SU-DHL-6 (cell line): ENCODE measurements around the gene C6orf89.

ENCODE experiments used
- H2AFZ ChIP-seq: fragments of 200-600 bp; sonication (generic); 2 replicates; pipeline ENCODE4 v1.6.1; 2014; ENCODE audit warnings: low read depth, mild to moderate bottlenecking, moderate library complexity, mixed read lengths, antibody characterized with exemption, low read length; ENCODE audit not compliant: severe bottlenecking
- H3F3A ChIP-seq: fragments of 200-600 bp; shearing (Covaris generic); 2 replicates; pipeline ENCODE4 v1.6.0; 2016; ENCODE audit warnings: antibody characterized with exemption, mild to moderate bottlenecking; ENCODE audit not compliant: insufficient read depth
- H3K27ac ChIP-seq: fragments of 200-600 bp; sonication (generic); 2 replicates; pipeline ENCODE4 v1.5.1; 2016; ENCODE audit warnings: low read depth, mild to moderate bottlenecking, low read length, moderate library complexity, mixed read lengths
- H3K27me3 ChIP-seq: fragments of 200-600 bp; sonication (generic), shearing (Covaris generic); 2 replicates; pipeline ENCODE4 v1.6.0; 2014; ENCODE audit warnings: mild to moderate bottlenecking, low read length
- H3K36me3 ChIP-seq: fragments of 200-600 bp; sonication (generic); 2 replicates; pipeline ENCODE4 v1.6.1; 2014; ENCODE audit warnings: mild to moderate bottlenecking, low read length, mixed read lengths
- H3K4me2 ChIP-seq: fragments of 300-600, 200-600 bp; shearing (Covaris generic), sonication (generic); 2 replicates; pipeline ENCODE4 v1.6.0; 2014; ENCODE audit warnings: low read length, low read depth, mild to moderate bottlenecking; ENCODE audit not compliant: poor library complexity, severe bottlenecking
- H3K4me3 ChIP-seq: fragments of 200-600 bp; sonication (generic); 2 replicates; pipeline ENCODE4 v1.5.1; 2014; ENCODE audit warnings: antibody characterized with exemption, low read length, mild to moderate bottlenecking, mixed read lengths; ENCODE audit not compliant: insufficient read depth, poor library complexity, severe bottlenecking
- H3K79me2 ChIP-seq: fragments of 200-600 bp; sonication (generic); 2 replicates; pipeline ENCODE4 v1.6.1; 2014; ENCODE audit warnings: mild to moderate bottlenecking, low read length, moderate library complexity; ENCODE audit not compliant: insufficient read depth
- H3K9ac ChIP-seq: fragments of 200-600 bp; sonication (generic); 2 replicates; pipeline ENCODE4 v1.7.0; 2014; ENCODE audit warnings: mild to moderate bottlenecking, low read length
- H3K9me2 ChIP-seq: fragments of 200-600 bp; sonication (generic); replicated peaks from 2 replicates; pipeline ENCODE4 v1.6.1; 2014; ENCODE audit warnings: low read length; ENCODE audit not compliant: insufficient read depth
- H3K9me3 ChIP-seq: fragments of 200-600 bp; sonication (generic); 2 replicates; pipeline ENCODE4 v1.6.1; 2014; ENCODE audit warnings: low read length, mixed read lengths; ENCODE audit not compliant: insufficient read depth
- H4K20me1 ChIP-seq: fragments of 200-600 bp; sonication (generic); 2 replicates; pipeline ENCODE4 v1.6.1; 2014; ENCODE audit warnings: low read depth, mild to moderate bottlenecking, antibody characterized with exemption, low read length, moderate library complexity, mixed read lengths
- EZH2phosphoT487 ChIP-seq: fragments of 200-600 bp; sonication (generic), shearing (Covaris generic); conservative IDR thresholded peaks from 2 replicates; pipeline ENCODE4 v1.6.1; 2018; ENCODE audit warnings: mild to moderate bottlenecking, antibody characterized with exemption, low read length, moderate library complexity, mixed read lengths
- TF ChIP-seq, protein P1 (sequence below): fragments of 200-600 bp; sonication (generic); IDR thresholded peaks from one replicate; pipeline ENCODE4 v1.5.1; 2017; ENCODE audit warnings: antibody characterized with exemption, mild to moderate bottlenecking, low read length, moderate library complexity; ENCODE audit not compliant: insufficient read depth, poor library complexity, severe bottlenecking

The C6orf89 gene

DNA sequence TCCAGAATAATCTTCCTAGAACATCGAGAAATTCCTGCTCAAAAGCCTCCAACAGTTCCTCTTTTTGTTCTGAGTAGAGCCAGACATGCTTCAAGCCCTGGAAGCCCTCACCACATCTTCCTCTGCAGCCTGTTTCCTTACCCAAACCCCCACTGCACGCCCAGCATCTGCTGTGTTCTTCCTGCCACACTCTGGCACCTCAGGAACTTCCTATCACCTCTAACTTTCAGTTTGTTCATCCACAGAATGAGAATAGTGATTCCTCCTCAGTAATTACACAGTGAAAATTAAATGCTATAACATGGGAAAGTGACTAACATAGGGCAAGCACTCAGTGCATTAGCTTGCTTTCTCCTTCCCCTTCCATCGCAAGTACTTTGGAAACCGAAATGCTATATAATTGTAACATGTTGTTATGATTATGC, 26.3 kb downstream of the C6orf89 start:
- peaks cover 26% of the 10 kb centered on the region for H3K36me3 ChIP-seq
- H4K20me1 ChIP-seq = no peaks in the 10 kb centered on the region
- peaks cover 9% of the 10 kb centered on the region; the same call in 1 of the 2 replicates for H3K79me2 ChIP-seq
- no peak overlapping the region for H3K4me2 ChIP-seq
- H3K27me3 ChIP-seq = no peaks in the 10 kb centered on the region
- H3K27ac ChIP-seq = no peak overlapping the region
- no peak overlapping the region for H3K4me3 ChIP-seq
- TF ChIP-seq EZH2phosphoT487 = no peak
- TF ChIP-seq, protein P1, sequence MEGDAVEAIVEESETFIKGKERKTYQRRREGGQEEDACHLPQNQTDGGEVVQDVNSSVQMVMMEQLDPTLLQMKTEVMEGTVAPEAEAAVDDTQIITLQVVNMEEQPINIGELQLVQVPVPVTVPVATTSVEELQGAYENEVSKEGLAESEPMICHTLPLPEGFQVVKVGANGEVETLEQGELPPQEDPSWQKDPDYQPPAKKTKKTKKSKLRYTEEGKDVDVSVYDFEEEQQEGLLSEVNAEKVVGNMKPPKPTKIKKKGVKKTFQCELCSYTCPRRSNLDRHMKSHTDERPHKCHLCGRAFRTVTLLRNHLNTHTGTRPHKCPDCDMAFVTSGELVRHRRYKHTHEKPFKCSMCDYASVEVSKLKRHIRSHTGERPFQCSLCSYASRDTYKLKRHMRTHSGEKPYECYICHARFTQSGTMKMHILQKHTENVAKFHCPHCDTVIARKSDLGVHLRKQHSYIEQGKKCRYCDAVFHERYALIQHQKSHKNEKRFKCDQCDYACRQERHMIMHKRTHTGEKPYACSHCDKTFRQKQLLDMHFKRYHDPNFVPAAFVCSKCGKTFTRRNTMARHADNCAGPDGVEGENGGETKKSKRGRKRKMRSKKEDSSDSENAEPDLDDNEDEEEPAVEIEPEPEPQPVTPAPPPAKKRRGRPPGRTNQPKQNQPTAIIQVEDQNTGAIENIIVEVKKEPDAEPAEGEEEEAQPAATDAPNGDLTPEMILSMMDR = no peak
- H3K9me3 ChIP-seq = no peaks in the 10 kb centered on the region
- no peak overlapping the region for H2AFZ ChIP-seq
- no peak overlapping the region for H3K9ac ChIP-seq
- H3F3A ChIP-seq = 0 out of 2 replicates have a peak, but pooled peaks cover 4% of the 10 kb centered on the region
- H3K9me2 ChIP-seq = no peaks in the 10 kb centered on the region

DNA sequence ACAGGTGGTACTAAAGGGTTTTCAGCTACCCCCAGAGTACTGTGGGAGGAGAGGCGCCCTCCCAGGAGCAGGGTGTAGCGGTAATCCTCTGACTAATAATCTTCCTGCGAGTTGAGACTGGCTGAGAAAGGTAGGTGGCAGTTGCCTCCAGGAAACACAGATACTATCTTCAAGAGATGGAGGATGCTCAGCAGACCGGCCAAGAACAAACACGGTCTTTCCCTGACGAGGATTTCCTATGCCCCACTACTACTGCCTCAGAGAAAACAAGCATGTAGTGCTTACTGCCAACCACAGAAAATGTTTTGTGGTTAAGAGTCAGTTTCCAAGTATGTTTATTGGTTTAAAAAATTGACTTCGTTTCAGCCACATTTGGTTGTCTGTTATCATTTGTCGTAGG, 26.8 kb downstream of the C6orf89 start:
- Histone ChIP-seq H3K79me2 (peaks cover 9% of the 10 kb centered on the region; the same call in 1 of the 2 replicates), H3K9me3 (no peaks in the 10 kb centered on the region), H3K36me3 (peaks cover 28% of the 10 kb centered on the region), H3K9ac (no peak overlapping the region), H3K27ac (no peak overlapping the region), H2AFZ (no peak overlapping the region), H3K9me2 (no peaks in the 10 kb centered on the region), H3K4me2 (no peak overlapping the region), H3F3A (0 out of 2 replicates have a peak, but pooled peaks cover 4% of the 10 kb centered on the region), H4K20me1 (no peaks in the 10 kb centered on the region), H3K4me3 (no peak overlapping the region), H3K27me3 (no peaks in the 10 kb centered on the region)
- no peak for TF ChIP-seq EZH2phosphoT487
- TF ChIP-seq, protein P1 = no peak

DNA sequence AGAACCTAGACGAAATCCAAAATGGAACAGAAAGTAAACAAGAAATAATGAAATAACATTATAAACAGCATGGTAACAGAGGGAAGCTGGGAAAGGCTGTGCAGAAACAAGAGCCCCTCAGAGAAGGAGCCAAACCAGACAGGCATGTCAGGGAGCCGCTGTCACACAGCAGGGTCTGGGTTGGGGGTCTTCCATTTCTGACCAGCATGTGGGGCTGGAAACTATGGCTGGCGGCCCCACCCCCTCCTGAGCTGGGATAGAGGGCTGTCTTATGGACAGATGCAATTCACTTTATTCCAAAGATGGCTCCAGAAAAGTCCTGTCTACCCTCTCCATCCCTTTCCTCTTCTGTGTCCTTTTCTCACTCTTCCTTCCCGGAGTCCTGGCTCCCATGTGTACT, 27.3 kb downstream of the C6orf89 start:
- no peak overlapping the region for H3K9ac ChIP-seq
- H3K27me3 ChIP-seq = no peaks in the 10 kb centered on the region

More for the DNA sequence above, 27.3 kb downstream of the C6orf89 start:
- H3K4me2 ChIP-seq = no peak overlapping the region
- H3K36me3 ChIP-seq = peaks cover 28% of the 10 kb centered on the region
- H3K9me2 ChIP-seq = no peaks in the 10 kb centered on the region
- H3K4me3 ChIP-seq = no peak overlapping the region
- H2AFZ ChIP-seq = no peak overlapping the region
- H4K20me1 ChIP-seq = no peaks in the 10 kb centered on the region
- no peak overlapping the region for H3K27ac ChIP-seq
- H3F3A ChIP-seq = 0 out of 2 replicates have a peak, but pooled peaks cover 4% of the 10 kb centered on the region
- TF ChIP-seq, protein P1 = no peak
- no peak for TF ChIP-seq EZH2phosphoT487
- no peaks in the 10 kb centered on the region for H3K9me3 ChIP-seq
- peaks cover 9% of the 10 kb centered on the region; the same call in 1 of the 2 replicates for H3K79me2 ChIP-seq
